Stimulated activated CD4-positive, alpha-beta T cell treated with anti-CD3 and anti-CD28 coated beads, Interleukin-1b, Interleukin-23, amount 100 ng/mL, for 48 hours (primary cell): ENCODE data around the gene PCDHGA10.
A peak's percentile ranks its signal among the peaks of the same experiment; 100 is the strongest.
"Not testable (repeated sequence)": the region's sequence is repeated elsewhere in the genome, so short reads cannot be mapped to it uniquely, and the experiment has no call there.

Source experiments
- DNase-seq: peaks from one replicate; pipeline ENCODE4 v3.0.0-alpha.2; 2020

PCDHGA10 gene

GRCh38 chr5:141422742-141423291 lies 10.0 kb downstream of the PCDHGA10 start:
- no peak for DNase-seq

DNA sequence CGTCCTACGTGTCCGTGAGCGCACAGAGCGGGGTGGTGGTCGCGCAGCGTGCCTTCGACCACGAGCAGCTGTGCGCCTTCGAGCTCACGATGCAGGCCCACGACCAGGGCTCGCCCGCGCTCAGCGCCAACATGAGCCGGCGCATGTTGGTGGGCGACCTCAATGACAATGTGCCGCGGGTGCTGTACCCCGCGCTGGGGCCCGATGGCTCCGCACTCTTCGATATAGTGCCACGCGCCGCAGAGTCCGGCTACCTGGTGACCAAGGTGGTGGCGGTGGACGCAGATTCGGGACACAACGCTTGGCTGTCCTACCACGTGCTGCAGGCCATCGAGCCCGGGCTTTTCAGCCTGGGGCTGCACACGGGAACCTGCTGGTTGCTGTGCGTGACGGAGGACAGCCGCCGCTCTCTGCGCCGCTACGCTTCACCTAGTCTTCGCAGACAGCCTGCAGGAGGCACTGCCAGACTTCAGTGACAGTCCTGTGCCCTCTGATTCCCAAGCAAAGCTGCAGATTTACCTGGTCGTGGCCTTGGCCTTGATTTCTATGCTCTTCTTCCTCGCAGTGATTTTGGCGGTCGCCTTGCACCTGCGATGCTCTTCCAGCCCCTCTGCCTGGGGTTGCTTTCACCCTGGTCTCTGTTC lies 15.1 kb downstream of the PCDHGA10 start:
- DNase-seq, result no peak

GRCh38 chr5:141430332-141431113 lies 17.7 kb downstream of the PCDHGA10 start, which contains the start of gene PCDHGA12:
PCDHGA12 (plus strand) TSS chr5:141430507; CDS start chr5:141430760, 253 bp downstream.
- DNase-seq, result peak; percentile 43

GRCh38 chr5:141431286-141431685 lies 18.5 kb downstream of the PCDHGA10 start:
- no peak for DNase-seq

- DNase-seq, result not testable (repeated sequence)
Observed at GRCh38 chr5:141432308-141432707, 19.5 kb downstream of the PCDHGA10 start.

- not testable (repeated sequence) for DNase-seq
Observed at GRCh38 chr5:141432726-141433125, 19.9 kb downstream of the PCDHGA10 start.

DNA sequence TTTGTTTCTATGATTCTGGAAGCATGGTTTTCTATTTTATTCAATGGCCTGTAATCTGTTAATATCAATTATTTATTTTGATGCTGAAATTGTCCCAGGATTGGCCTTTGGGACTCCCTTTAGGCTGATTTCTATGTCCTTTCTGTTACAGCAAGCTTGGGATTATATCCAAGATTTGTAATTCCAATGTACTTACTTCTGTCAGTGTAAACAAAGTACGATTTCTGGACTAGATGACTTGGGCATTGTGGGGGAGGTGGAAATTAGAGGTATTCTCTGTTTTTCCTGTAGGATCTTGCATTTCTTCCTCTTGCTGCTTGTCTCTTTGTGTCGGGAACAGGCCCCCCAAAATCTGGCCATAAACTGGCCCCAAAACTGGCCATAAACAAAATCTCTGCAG lies 21.2 kb downstream of the PCDHGA10 start:
- DNase-seq, result no peak

- DNase-seq, result no peak
Observed at GRCh38 chr5:141437221-141437620, 24.4 kb downstream of the PCDHGA10 start.

DNA sequence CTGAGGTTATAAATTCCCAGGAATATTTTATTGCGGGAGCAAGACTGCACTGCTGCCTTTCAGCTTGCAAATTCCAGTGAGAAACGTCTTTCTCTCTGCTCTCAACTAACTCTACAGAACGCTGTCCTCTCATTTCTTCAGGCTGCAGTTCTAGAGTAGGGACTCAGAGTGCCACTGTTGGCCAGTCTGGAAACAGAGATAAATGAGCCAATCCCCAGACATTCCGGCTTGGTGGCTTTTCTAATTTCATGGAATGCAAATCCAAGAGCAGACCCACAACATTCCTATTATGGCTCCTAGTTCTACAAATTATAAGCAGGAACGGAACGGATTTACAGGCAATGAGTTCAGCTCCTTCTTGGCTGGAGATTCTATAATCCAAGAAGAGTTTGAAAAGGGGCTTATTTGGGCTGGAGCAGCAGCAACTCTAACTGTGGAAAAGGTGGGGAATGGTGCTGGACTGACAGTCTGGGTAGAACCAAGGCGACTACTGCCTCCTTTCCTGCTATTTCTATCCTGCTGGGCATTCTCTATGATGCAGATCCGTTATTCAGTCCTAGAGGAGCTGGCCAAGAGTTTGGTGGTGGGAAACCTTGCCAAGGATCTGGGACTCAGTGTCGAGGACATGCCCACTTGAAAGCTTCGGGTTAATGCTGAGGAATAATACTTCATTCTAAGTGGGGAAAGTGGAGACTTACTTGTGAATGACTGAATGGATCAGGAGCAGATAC lies 26.8 kb downstream of the PCDHGA10 start:
- DNase-seq, result no peak

DNA sequence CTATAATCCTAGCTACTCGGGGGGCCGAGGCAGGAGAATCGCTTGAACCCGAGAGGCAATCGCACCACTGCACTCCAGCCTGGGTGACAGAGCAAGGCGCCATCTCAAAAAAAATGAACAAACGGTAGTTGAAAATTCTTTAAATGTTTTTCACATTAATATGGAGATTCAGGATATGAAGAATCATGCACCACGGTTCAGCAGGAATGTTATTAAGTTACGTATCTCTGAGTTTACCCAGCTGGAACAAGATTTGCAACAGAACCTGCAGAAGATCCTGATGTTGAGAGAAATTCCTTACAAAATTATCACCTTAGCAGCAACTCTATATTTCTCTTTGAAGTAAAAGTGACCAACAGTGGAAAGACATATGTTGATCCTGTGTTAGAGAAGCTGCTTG lies 27.6 kb downstream of the PCDHGA10 start:
- no peak for DNase-seq

DNA sequence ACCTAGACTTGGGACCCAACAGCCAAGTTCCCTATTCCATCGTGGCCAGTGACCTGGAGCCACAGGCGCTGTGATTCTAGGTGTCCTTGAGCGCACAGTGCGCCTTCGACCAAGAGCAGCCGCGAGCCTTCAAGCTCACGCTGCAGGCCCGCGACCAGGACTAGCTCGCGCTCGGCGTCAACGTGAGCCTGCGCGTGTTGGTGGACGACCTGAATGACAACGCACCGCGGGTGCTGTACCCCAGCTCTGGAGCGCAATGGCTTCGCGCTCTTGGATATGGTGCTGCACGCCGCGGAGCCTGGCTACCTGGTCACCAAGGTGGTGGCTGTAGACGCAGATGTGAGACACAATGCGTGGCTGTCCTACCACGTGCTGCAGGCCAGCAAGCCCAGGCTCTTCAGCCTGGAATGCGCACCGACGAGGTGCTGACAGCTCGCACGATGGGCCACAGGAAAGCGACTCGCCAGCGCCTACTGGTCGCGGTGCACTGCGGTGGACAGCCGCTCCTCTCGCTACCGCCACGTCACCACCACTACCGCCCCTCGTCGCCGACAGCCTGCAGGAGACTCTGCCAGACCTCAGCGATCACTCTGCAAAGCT lies 28.9 kb downstream of the PCDHGA10 start:
- DNase-seq, result no peak

- no peak for DNase-seq
Observed at GRCh38 chr5:141465351-141465750, 52.6 kb downstream of the PCDHGA10 start.
